Panc1 (cell line): ENCODE data around the gene STAC3. TPM values are rescaled to one million over a fixed set of nuclear protein-coding genes. Genes with fewer than 3 reads are reported as not detected.

Experiments
- ATAC-seq: fragments of 200-7000 bp; cut with Tn5 transposase; 2 replicates; pipeline ENCODE4 v1.9.1; 2020; ENCODE audit warnings: mild to moderate bottlenecking, moderate library complexity
- BruUV-seq: library from RNA; stranded (reverse); fragments of 400-500 nt; replicated peaks from 2 replicates; lab custom pipeline; 2021; lab: Mats Ljungman, UMichigan
- CTCF ChIA-PET: fragments of 300-600 bp; sonication (Branson Sonifier 250); formaldehyde crosslinking; loops from one replicate; lab custom pipeline; 2022; ENCODE audit warnings: antibody characterized with exemption; lab: Charles Lee
- POLR2A ChIA-PET: fragments of 300-600 bp; sonication (Branson Sonifier 250); formaldehyde crosslinking; loops from one replicate; lab custom pipeline; 2022; ENCODE audit warnings: antibody characterized with exemption; lab: Charles Lee
- DNase-seq: peaks from one replicate; pipeline ENCODE4 v3.0.0-alpha.2; 2010; ENCODE audit warnings: low read depth, low spot score
- H3K27ac ChIP-seq: 2 replicates; pipeline ENCODE4 v1.5.1; 2011; ENCODE audit warnings: mild to moderate bottlenecking, low read length, inconsistent platforms
- H3K27me3 ChIP-seq: fragments of 200-500 bp; sonication (Bioruptor generic); 2 replicates; pipeline ENCODE4 v1.6.0; 2014; ENCODE audit warnings: low read length, inconsistent platforms; ENCODE audit not compliant: control insufficient read depth, insufficient read depth
- H3K36me3 ChIP-seq: fragments of 200-500 bp; sonication (Bioruptor generic); 2 replicates; pipeline ENCODE4 v1.5.1; 2014; ENCODE audit warnings: inconsistent platforms, mild to moderate bottlenecking, low read length, moderate library complexity; ENCODE audit not compliant: control insufficient read depth, insufficient read depth
- H3K4me1 ChIP-seq: 2 replicates; pipeline ENCODE4 v1.5.1; 2011; ENCODE audit warnings: inconsistent platforms, mild to moderate bottlenecking, low read length, moderate library complexity; ENCODE audit not compliant: control insufficient read depth, insufficient read depth
- H3K4me3 ChIP-seq, 2 experiments: 2 replicates each; pipeline ENCODE4 v1.5.1; 2011 to 2012; ENCODE audit warnings: low read depth in 2 of 2, low read length in 2 of 2, mild to moderate bottlenecking in 2 of 2, inconsistent platforms in 1 of 2, moderate library complexity in 1 of 2
- H3K9me3 ChIP-seq: fragments of 200-500 bp; sonication (Bioruptor generic); 2 replicates; pipeline ENCODE4 v1.5.1; 2014; ENCODE audit warnings: low read depth, mild to moderate bottlenecking, inconsistent platforms, low read length, moderate library complexity; ENCODE audit not compliant: control insufficient read depth, insufficient read depth
- CTCF ChIP-seq: fragments of 450-650 bp; IDR thresholded peaks from 2 replicates; pipeline ENCODE4 v1.5.1; 2017; ENCODE audit warnings: mild to moderate bottlenecking
- POLR2AphosphoS5 ChIP-seq: IDR thresholded peaks from 2 replicates; pipeline ENCODE4 v1.6.1; 2012; ENCODE audit warnings: mild to moderate bottlenecking, low read depth, low read length, moderate library complexity
- REST ChIP-seq, 2 experiments: IDR thresholded peaks; 2 replicates each; pipeline ENCODE4 v1.6.1; 2011 to 2012; ENCODE audit warnings: low read depth in 2 of 2, control low read depth in 1 of 2, low read length in 1 of 2, mild to moderate bottlenecking in 1 of 2, moderate library complexity in 1 of 2; ENCODE audit not compliant: insufficient read depth in 1 of 2
- SIN3A ChIP-seq: IDR thresholded peaks from 2 replicates; pipeline ENCODE4 v1.6.1; 2012; ENCODE audit warnings: low read depth, mild to moderate bottlenecking, low read length, moderate library complexity, borderline replicate concordance; ENCODE audit not compliant: insufficient read depth
- TCF7L2 ChIP-seq: IDR thresholded peaks from 2 replicates; pipeline ENCODE4 v1.6.1; 2011; ENCODE audit warnings: mild to moderate bottlenecking, low read depth, low read length, inconsistent platforms
- in situ Hi-C: cut with HindIII; loops from 2 replicates; pipeline ENCODE4 v1.10.0; 2016; ENCODE audit warnings: low sequenced_read_pairs, low pct_unique_long_range_greater_than_20kb
- intact Hi-C: fragments of 100-400 bp; cut with micrococcal nuclease; formaldehyde crosslinking; loops from one replicate; pipeline ENCODE4 v1.10.0; 2022; ENCODE audit not compliant: unreplicated experiment
- total RNA-seq: library from RNA; stranded (reverse); gene quantifications from one replicate; pipeline ENCODE4 v1.2.1, GENCODE V29; 2021; ENCODE audit not compliant: unreplicated experiment

The STAC3 gene
- total RNA-seq, 1 experiment from 2014 or later: 0.87 TPM

GRCh38 chr12:57207731-57208630, 43.0 kb downstream of the STAC3 start:
- Histone ChIP-seq H3K4me1 (no peaks in the 10 kb centered on the region), H3K36me3 (no peaks in the 10 kb centered on the region), H3K27me3 (no peaks in the 10 kb centered on the region), H3K4me3 (no peak overlapping the region), H3K27ac (no peak overlapping the region), H3K9me3 (no peaks in the 10 kb centered on the region)
- no TSS peak for BruUV-seq
- TF ChIP-seq REST (IDR thresholded peaks at IDR 0.05; ENCODE audit: insufficient read depth in 1 of 2, low read depth in 2 of 2, low read length in 1 of 2) (no peak), POLR2AphosphoS5 (no peak), TCF7L2 (no peak), SIN3A (no peak), CTCF (no peak)
- in situ Hi-C loops (no loop called here), intact Hi-C loops (no loop called here)
- no peak for DNase-seq
- no peak for ATAC-seq
- ChIA-PET CTCF (no interaction called here), POLR2A (no interaction called here)

- CTCF ChIA-PET: interaction anchor here (1.0 kb wide), 1 partner anchor 35 kb away, joined by 3 read pairs; no protein-coding TSS in a partner anchor
- no peak for TF ChIP-seq CTCF
- TF ChIP-seq TCF7L2: no peak
- POLR2A ChIA-PET: no interaction called here
- DNase-seq (no peak), ATAC-seq (0 out of 2 replicates have a peak, but pooled peaks have one; percentile 26)
- no peak overlapping the region for H3K27ac ChIP-seq
- in situ Hi-C loops (no loop called here), intact Hi-C loops (no loop called here)
- no peaks in the 10 kb centered on the region for H3K4me1 ChIP-seq
- H3K4me3 ChIP-seq: no peak overlapping the region
- no TSS peak for BruUV-seq
- no peaks in the 10 kb centered on the region for H3K27me3 ChIP-seq
- no peaks in the 10 kb centered on the region for H3K9me3 ChIP-seq
- H3K36me3 ChIP-seq: no peaks in the 10 kb centered on the region
Measured at GRCh38 chr12:57205931-57206330, 45.1 kb downstream of the STAC3 start.
